ENCODE data around the gene SEMA4A. TPM values are rescaled to one million over a fixed set of nuclear protein-coding genes. Genes with fewer than 3 reads are reported as not detected.
"Not testable (repeated sequence)": the region's sequence is repeated elsewhere in the genome, so short reads cannot be mapped to it uniquely, and the experiment has no call there.

Gene SEMA4A
- total RNA-seq, 2 experiments from 2014 or later = 77.8 to 196 TPM

- POLR2A ChIA-PET = interaction anchor here (0.6 kb wide), 1 partner anchor 42 kb away, joined by 3 read pairs; no protein-coding TSS in a partner anchor
- H4K20me1 ChIP-seq (ENCODE audit: insufficient read depth, low read length); H3K4me2 ChIP-seq (ENCODE audit: low read length); H3K4me1 ChIP-seq (ENCODE audit: insufficient read depth, low read length, poor library complexity, severe bottlenecking); CTCF ChIA-PET (ENCODE audit: unreplicated experiment); intact Hi-C loops (cut with micrococcal nuclease; ENCODE audit: unreplicated experiment); H3K4me3 ChIP-seq (ENCODE audit: low read depth, low read length, poor library complexity, severe bottlenecking); H3K79me2 ChIP-seq (ENCODE audit: insufficient read depth, low read depth, low read length); DNase-seq (ENCODE audit: low spot score); H3K9me2 ChIP-seq (ENCODE audit: insufficient read depth, low read length); H2AFZ ChIP-seq (ENCODE audit: low read length); BruUV-seq (replicated peaks); H3K27ac ChIP-seq (ENCODE audit: low read depth, low read length, poor library complexity, severe bottlenecking): not testable (repeated sequence)
- Histone ChIP-seq H3K36me3 (ENCODE audit: insufficient read depth, low read length) (peaks cover 31% of the 10 kb centered on the region), H3K9me3 (ENCODE audit: low read length) (peaks cover 11% of the 10 kb centered on the region; the same call in 1 of the 2 replicates)
Observed at GRCh38 chr1:156186347-156187177, 33.2 kb downstream of the SEMA4A start.

GRCh38 chr1:156190265-156190664, 36.9 kb downstream of the SEMA4A start:
- intact Hi-C loops (cut with micrococcal nuclease; ENCODE audit: unreplicated experiment) = not testable (repeated sequence)

DNA sequence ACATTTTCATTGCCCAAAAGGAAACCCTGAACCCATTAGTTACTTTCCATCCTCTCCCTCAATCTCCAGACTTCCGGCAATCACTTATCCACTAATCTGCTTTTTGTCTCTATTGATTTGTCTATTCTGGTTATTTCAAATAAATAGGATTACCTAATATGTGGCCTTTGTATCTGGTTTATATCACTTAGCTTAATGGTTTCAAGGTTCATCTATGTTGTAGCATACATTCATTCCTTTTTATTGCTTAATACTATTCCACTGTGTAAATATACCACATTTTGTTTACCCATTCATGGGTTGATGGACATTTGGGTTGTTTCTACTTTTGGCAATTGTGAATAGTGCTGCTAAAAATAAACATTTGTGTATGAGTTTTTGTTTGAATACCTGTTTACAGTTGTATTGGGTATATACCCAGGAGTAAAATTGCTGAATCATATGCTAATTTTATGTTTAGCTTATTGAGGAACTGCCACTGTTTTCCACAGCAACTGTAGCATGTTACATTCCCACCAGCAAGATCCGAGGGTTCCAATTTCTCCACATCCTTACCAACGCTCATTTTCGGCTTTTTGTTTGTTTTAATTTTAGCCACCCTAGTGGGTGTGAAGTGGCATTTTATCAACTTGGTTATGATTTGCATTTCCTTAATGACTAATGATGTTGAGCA, 38.0 kb downstream of the SEMA4A start:
- Histone ChIP-seq H3K4me2 (ENCODE audit: low read length) (no peak overlapping the region), H3K36me3 (ENCODE audit: insufficient read depth, low read length) (peaks cover 27% of the 10 kb centered on the region), H3K9me2 (ENCODE audit: insufficient read depth, low read length) (no peaks in the 10 kb centered on the region), H3K4me3 (ENCODE audit: low read depth, low read length, poor library complexity, severe bottlenecking) (no peak overlapping the region), H3K27ac (ENCODE audit: low read depth, low read length, poor library complexity, severe bottlenecking) (no peak overlapping the region), H3K9me3 (ENCODE audit: low read length) (peaks cover 11% of the 10 kb centered on the region; the same call in 1 of the 2 replicates), H2AFZ (ENCODE audit: low read length) (no peak overlapping the region), H4K20me1 (ENCODE audit: insufficient read depth, low read length) (peaks cover 7% of the 10 kb centered on the region; the same call in 1 of the 2 replicates), H3K79me2 (ENCODE audit: insufficient read depth, low read depth, low read length) (peaks cover 25% of the 10 kb centered on the region), H3K4me1 (ENCODE audit: insufficient read depth, low read length, poor library complexity, severe bottlenecking) (peaks cover 24% of the 10 kb centered on the region)
- no peak for DNase-seq (ENCODE audit: low spot score)
- no TSS peak for BruUV-seq (replicated peaks)
- ChIA-PET POLR2A (interaction anchor here (0.6 to 1.1 kb wide), 2 partner anchors 36 to 289 kb away, joined by 3 read pairs; no protein-coding TSS in a partner anchor), CTCF (ENCODE audit: unreplicated experiment) (no interaction called here)
- intact Hi-C loops (cut with micrococcal nuclease; ENCODE audit: unreplicated experiment) = no loop called here
- TF ChIP-seq CTCF (conservative IDR thresholded peaks at IDR 0.05; ENCODE audit: low read length) (no peak), EZH2phosphoT487 (IDR thresholded peaks at IDR 0.05; ENCODE audit: borderline replicate concordance, low read depth, low read length) (no peak)

More at GRCh38 chr1:156190265-156190664, 36.9 kb downstream of the SEMA4A start:
- peaks cover 13% of the 10 kb centered on the region for H3K4me1 ChIP-seq (ENCODE audit: insufficient read depth, low read length, poor library complexity, severe bottlenecking)
- H3K27ac ChIP-seq (ENCODE audit: low read depth, low read length, poor library complexity, severe bottlenecking); BruUV-seq (replicated peaks); H3K9me2 ChIP-seq (ENCODE audit: insufficient read depth, low read length); H2AFZ ChIP-seq (ENCODE audit: low read length); H4K20me1 ChIP-seq (ENCODE audit: insufficient read depth, low read length); DNase-seq (ENCODE audit: low spot score); H3K4me3 ChIP-seq (ENCODE audit: low read depth, low read length, poor library complexity, severe bottlenecking); CTCF ChIA-PET (ENCODE audit: unreplicated experiment); H3K4me2 ChIP-seq (ENCODE audit: low read length): not testable (repeated sequence)
- peaks cover 13% of the 10 kb centered on the region for H3K79me2 ChIP-seq (ENCODE audit: insufficient read depth, low read depth, low read length)
- POLR2A ChIA-PET = interaction anchor here (0.6 to 0.7 kb wide), 3 partner anchors 26 to 62 kb away, joined by 3 read pairs; no protein-coding TSS in a partner anchor
- peaks cover 11% of the 10 kb centered on the region; the same call in 1 of the 2 replicates for H3K9me3 ChIP-seq (ENCODE audit: low read length)
- H3K36me3 ChIP-seq (ENCODE audit: insufficient read depth, low read length) = peaks cover 27% of the 10 kb centered on the region
